HCT116 (cell line): ENCODE measurements around the gene TSPAN11. TPM values are rescaled to one million over a fixed set of nuclear protein-coding genes. Genes with fewer than 3 reads are reported as not detected.

Experiments
- ATAC-seq: fragments of 200-7000 bp; cut with Tn5 transposase; 2 replicates; pipeline ENCODE4 v1.9.1; 2020; ENCODE audit warnings: mild to moderate bottlenecking, moderate library complexity
- BruUV-seq: library from RNA; stranded (reverse); fragments of 400-500 nt; replicated peaks from 2 replicates; lab custom pipeline; 2021; lab: Mats Ljungman, UMichigan
- CTCF ChIA-PET: fragments of 300-600 bp; sonication (Branson Sonifier 250); formaldehyde crosslinking; loops from one replicate; lab custom pipeline; 2021; ENCODE audit warnings: antibody characterized with exemption; lab: Charles Lee
- POLR2A ChIA-PET: fragments of 300-600, 350-600 bp; sonication (Branson Sonifier 250); formaldehyde crosslinking; loops from one replicate; lab custom pipeline; 2021; ENCODE audit warnings: antibody characterized with exemption; lab: Charles Lee
- RAD21 ChIA-PET, 2 experiments: fragments of 300-600 bp; sonication (Branson Sonifier 250); formaldehyde crosslinking; loops; one replicate each; lab custom pipeline; 2023; ENCODE audit warnings: low total read pairs in 2 of 2; ENCODE audit not compliant: uncharacterized antibody in 2 of 2, unreplicated experiment in 2 of 2, low non-redundant PET in 1 of 2; lab: Charles Lee
- DNase-seq: peaks from one replicate; pipeline ENCODE4 v3.0.0-alpha.2; 2010; ENCODE audit warnings: low read depth, low spot score
- H2AFZ ChIP-seq: fragments of 200-600 bp; shearing (Covaris generic), sonication (generic); 2 replicates; pipeline ENCODE4 v1.6.1; 2017; ENCODE audit warnings: low read depth, mixed run types, mixed read lengths, antibody characterized with exemption, low read length; ENCODE audit not compliant: poor library complexity, severe bottlenecking
- H3K27ac ChIP-seq: 2 replicates; pipeline ENCODE4 v1.5.1; 2012; ENCODE audit warnings: low read depth, low read length
- H3K27me3 ChIP-seq: fragments of 200-600 bp; sonication (generic); 2 replicates; pipeline ENCODE4 v1.6.1; 2016; ENCODE audit warnings: mixed run types, low read length, mixed read lengths; ENCODE audit not compliant: insufficient read depth
- H3K36me3 ChIP-seq, 2 experiments: fragments of 200-500 bp in 1 of 2; fragments of 200-600 bp in 1 of 2; sonication (Bioruptor generic) in 1 of 2; sonication (generic) in 1 of 2; 2 replicates each; pipeline versions ENCODE4 v1.5.1 to v1.6.1; 2014 to 2016; ENCODE audit warnings: low read length in 2 of 2, inconsistent platforms in 1 of 2, mixed read lengths in 1 of 2, mixed run types in 1 of 2; ENCODE audit not compliant: insufficient read depth in 2 of 2, control insufficient read depth in 1 of 2
- H3K4me1 ChIP-seq, 2 experiments: fragments of 200-600 bp in 1 of 2; sonication (generic) in 1 of 2; 2 replicates each; pipeline versions ENCODE4 v1.5.1 to v1.6.1; 2012 to 2017; ENCODE audit warnings: low read length in 2 of 2, inconsistent platforms in 1 of 2, mild to moderate bottlenecking in 1 of 2, mixed read lengths in 1 of 2, mixed run types in 1 of 2, moderate library complexity in 1 of 2; ENCODE audit not compliant: insufficient read depth in 2 of 2, control insufficient read depth in 1 of 2
- H3K4me2 ChIP-seq: fragments of 200-600 bp; sonication (generic); 2 replicates; pipeline ENCODE4 v1.6.1; 2017; ENCODE audit warnings: mixed run types, low read length, mixed read lengths
- H3K4me3 ChIP-seq, 2 experiments: fragments of 200-600 bp in 1 of 2; sonication (generic) in 1 of 2; replicated peaks in 1 of 2; 2 replicates each; pipeline ENCODE4 v1.5.1; 2011 to 2016; ENCODE audit warnings: low read length in 2 of 2, control low read depth in 1 of 2, low read depth in 1 of 2, mild to moderate bottlenecking in 1 of 2, mixed read lengths in 1 of 2, mixed run types in 1 of 2
- H3K79me2 ChIP-seq: fragments of 200-600 bp; sonication (generic); 2 replicates; pipeline ENCODE4 v1.6.1; 2017; ENCODE audit warnings: mild to moderate bottlenecking, mixed run types, low read length, moderate library complexity, mixed read lengths; ENCODE audit not compliant: insufficient read depth
- H3K9ac ChIP-seq: fragments of 200-600 bp; sonication (generic); 2 replicates; pipeline ENCODE4 v1.6.1; 2016; ENCODE audit warnings: low read length, mixed read lengths
- H3K9me2 ChIP-seq: fragments of 200-600 bp; sonication (generic), shearing (Covaris generic); 2 replicates; pipeline ENCODE4 v1.6.1; 2017; ENCODE audit warnings: mixed run types, mild to moderate bottlenecking, moderate library complexity; ENCODE audit not compliant: insufficient read depth
- H3K9me3 ChIP-seq, 2 experiments: fragments of 200-500 bp in 1 of 2; fragments of 200-600 bp in 1 of 2; sonication (Bioruptor generic) in 1 of 2; sonication (generic) in 1 of 2; 2 replicates each; pipeline ENCODE4 v1.6.1; 2014 to 2017; ENCODE audit warnings: low read length in 2 of 2, mixed read lengths in 2 of 2, inconsistent platforms in 1 of 2, low read depth in 1 of 2, mild to moderate bottlenecking in 1 of 2, mixed run types in 1 of 2, moderate library complexity in 1 of 2; ENCODE audit not compliant: control insufficient read depth in 1 of 2, insufficient read depth in 1 of 2
- H4K20me1 ChIP-seq: fragments of 200-600 bp; sonication (generic), shearing (Covaris generic); 2 replicates; pipeline ENCODE4 v1.6.1; 2017; ENCODE audit warnings: mixed run types, mild to moderate bottlenecking, moderate library complexity; ENCODE audit not compliant: insufficient read depth
- CBX3 ChIP-seq: IDR thresholded peaks from 2 replicates; pipeline ENCODE4 v1.6.1; 2012; ENCODE audit warnings: low read depth
- EGR1 ChIP-seq: IDR thresholded peaks from 2 replicates; pipeline ENCODE4 v1.6.1; 2012; ENCODE audit warnings: low read depth
- ELF1 ChIP-seq: IDR thresholded peaks from 2 replicates; pipeline ENCODE4 v1.6.1; 2012; ENCODE audit warnings: low read depth, borderline replicate concordance
- EZH2 ChIP-seq: fragments of 200-600 bp; sonication (generic); IDR thresholded peaks from 2 replicates; pipeline ENCODE4 v1.6.1; 2017; ENCODE audit warnings: antibody characterized with exemption, mixed run types
- FOSL1 ChIP-seq: IDR thresholded peaks from 2 replicates; pipeline ENCODE4 v1.6.1; 2012; ENCODE audit warnings: low read depth
- POLR2AphosphoS5 ChIP-seq: IDR thresholded peaks from 2 replicates; pipeline ENCODE4 v1.6.1; 2011; ENCODE audit warnings: mild to moderate bottlenecking, low read depth, low read length, moderate library complexity
- SIN3A ChIP-seq: IDR thresholded peaks from 2 replicates; pipeline ENCODE4 v1.6.1; 2012; ENCODE audit warnings: low read depth
- SP1 ChIP-seq: IDR thresholded peaks from 2 replicates; pipeline ENCODE4 v1.6.1; 2012; ENCODE audit warnings: low read depth
- SRF ChIP-seq: IDR thresholded peaks from 2 replicates; pipeline ENCODE4 v1.6.1; 2012; ENCODE audit warnings: low read depth
- TCF7L2 ChIP-seq: IDR thresholded peaks from 2 replicates; pipeline ENCODE4 v1.7.0; 2011; ENCODE audit warnings: borderline replicate concordance, inconsistent platforms; ENCODE audit not compliant: insufficient read depth, insufficient read length; ENCODE audit errors: extremely low read depth
- ZFX ChIP-seq: fragments of 450-650 bp; IDR thresholded peaks from 2 replicates; pipeline ENCODE4 v1.6.1; 2017
- ZNF274 ChIP-seq: fragments of 200-500 bp; sonication (Bioruptor generic); IDR thresholded peaks from 2 replicates; pipeline ENCODE4 v1.6.1; 2014; ENCODE audit warnings: mild to moderate bottlenecking, low read depth, low read length, inconsistent platforms
- intact Hi-C: fragments of 100-400 bp; cut with micrococcal nuclease; formaldehyde crosslinking; loops from 2 replicates; pipeline ENCODE4 v1.10.0; 2022
- total RNA-seq: library from RNA; stranded (reverse); gene quantifications from one replicate; pipeline ENCODE4 v1.2.1, GENCODE V29; 2021; ENCODE audit not compliant: unreplicated experiment
- TF ChIP-seq, protein P1 (sequence below): IDR thresholded peaks from 2 replicates; pipeline ENCODE4 v1.6.1; 2012; ENCODE audit warnings: low read depth
- TF ChIP-seq, protein P2 (sequence below), 3 experiments: fragments of 200-600 bp in 1 of 3; sonication (generic) in 1 of 3; IDR thresholded peaks in 2 of 3; conservative IDR thresholded peaks in 1 of 3; 2 replicates each; pipeline ENCODE4 v1.5.1; 2012 to 2017; ENCODE audit warnings: low read depth in 2 of 3, low read length in 2 of 3, antibody characterized with exemption in 1 of 3, borderline replicate concordance in 1 of 3, control low read depth in 1 of 3, mild to moderate bottlenecking in 1 of 3, mixed read lengths in 1 of 3, mixed run types in 1 of 3, moderate library complexity in 1 of 3; ENCODE audit not compliant: insufficient read depth in 1 of 3

Gene TSPAN11
- total RNA-seq, 1 experiment from 2014 or later, result not detected

- POLR2A ChIA-PET, result no interaction called here
- DNase-seq (no peak), ATAC-seq (no peak)
- Histone ChIP-seq H3K9ac (no peak overlapping the region), H3K9me3 (no peaks in the 10 kb centered on the region), H3K79me2 (no peaks in the 10 kb centered on the region), H3K27ac (no peak overlapping the region), H3K27me3 (no peaks in the 10 kb centered on the region), H3K9me2 (no peaks in the 10 kb centered on the region), H3K36me3 (no peaks in the 10 kb centered on the region), H3K4me1 (peaks cover 0 to 5% of the 10 kb centered on the region in 2 experiments; a peak in 1 of 4 replicates), H3K4me2 (no peak overlapping the region), H2AFZ (no peak overlapping the region), H3K4me3 (no peak overlapping the region), H4K20me1 (no peaks in the 10 kb centered on the region)
- RAD21 ChIA-PET, result no interaction called here
- TF ChIP-seq CBX3 (no peak), FOSL1 (no peak), ELF1 (no peak), SIN3A (no peak), ZNF274 (no peak), TCF7L2 (no peak), ZFX (no peak), EGR1 (no peak), SP1 (no peak), POLR2AphosphoS5 (no peak), SRF (no peak), EZH2 (no peak)
- TF ChIP-seq, protein P1, sequence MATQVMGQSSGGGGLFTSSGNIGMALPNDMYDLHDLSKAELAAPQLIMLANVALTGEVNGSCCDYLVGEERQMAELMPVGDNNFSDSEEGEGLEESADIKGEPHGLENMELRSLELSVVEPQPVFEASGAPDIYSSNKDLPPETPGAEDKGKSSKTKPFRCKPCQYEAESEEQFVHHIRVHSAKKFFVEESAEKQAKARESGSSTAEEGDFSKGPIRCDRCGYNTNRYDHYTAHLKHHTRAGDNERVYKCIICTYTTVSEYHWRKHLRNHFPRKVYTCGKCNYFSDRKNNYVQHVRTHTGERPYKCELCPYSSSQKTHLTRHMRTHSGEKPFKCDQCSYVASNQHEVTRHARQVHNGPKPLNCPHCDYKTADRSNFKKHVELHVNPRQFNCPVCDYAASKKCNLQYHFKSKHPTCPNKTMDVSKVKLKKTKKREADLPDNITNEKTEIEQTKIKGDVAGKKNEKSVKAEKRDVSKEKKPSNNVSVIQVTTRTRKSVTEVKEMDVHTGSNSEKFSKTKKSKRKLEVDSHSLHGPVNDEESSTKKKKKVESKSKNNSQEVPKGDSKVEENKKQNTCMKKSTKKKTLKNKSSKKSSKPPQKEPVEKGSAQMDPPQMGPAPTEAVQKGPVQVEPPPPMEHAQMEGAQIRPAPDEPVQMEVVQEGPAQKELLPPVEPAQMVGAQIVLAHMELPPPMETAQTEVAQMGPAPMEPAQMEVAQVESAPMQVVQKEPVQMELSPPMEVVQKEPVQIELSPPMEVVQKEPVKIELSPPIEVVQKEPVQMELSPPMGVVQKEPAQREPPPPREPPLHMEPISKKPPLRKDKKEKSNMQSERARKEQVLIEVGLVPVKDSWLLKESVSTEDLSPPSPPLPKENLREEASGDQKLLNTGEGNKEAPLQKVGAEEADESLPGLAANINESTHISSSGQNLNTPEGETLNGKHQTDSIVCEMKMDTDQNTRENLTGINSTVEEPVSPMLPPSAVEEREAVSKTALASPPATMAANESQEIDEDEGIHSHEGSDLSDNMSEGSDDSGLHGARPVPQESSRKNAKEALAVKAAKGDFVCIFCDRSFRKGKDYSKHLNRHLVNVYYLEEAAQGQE, result no peak
- TF ChIP-seq, protein P2, sequence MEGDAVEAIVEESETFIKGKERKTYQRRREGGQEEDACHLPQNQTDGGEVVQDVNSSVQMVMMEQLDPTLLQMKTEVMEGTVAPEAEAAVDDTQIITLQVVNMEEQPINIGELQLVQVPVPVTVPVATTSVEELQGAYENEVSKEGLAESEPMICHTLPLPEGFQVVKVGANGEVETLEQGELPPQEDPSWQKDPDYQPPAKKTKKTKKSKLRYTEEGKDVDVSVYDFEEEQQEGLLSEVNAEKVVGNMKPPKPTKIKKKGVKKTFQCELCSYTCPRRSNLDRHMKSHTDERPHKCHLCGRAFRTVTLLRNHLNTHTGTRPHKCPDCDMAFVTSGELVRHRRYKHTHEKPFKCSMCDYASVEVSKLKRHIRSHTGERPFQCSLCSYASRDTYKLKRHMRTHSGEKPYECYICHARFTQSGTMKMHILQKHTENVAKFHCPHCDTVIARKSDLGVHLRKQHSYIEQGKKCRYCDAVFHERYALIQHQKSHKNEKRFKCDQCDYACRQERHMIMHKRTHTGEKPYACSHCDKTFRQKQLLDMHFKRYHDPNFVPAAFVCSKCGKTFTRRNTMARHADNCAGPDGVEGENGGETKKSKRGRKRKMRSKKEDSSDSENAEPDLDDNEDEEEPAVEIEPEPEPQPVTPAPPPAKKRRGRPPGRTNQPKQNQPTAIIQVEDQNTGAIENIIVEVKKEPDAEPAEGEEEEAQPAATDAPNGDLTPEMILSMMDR (IDR thresholded peaks at IDR 0.05 in 2 of 3, conservative IDR thresholded peaks at IDR 0.05 in 1 of 3; ENCODE audit: borderline replicate concordance in 1 of 3, insufficient read depth in 1 of 3, low read depth in 2 of 3, low read length in 2 of 3), result no peak
- intact Hi-C loops, result no loop called here
- BruUV-seq, result no TSS peak
- CTCF ChIA-PET, result no interaction called here
These were observed 72.5 kb downstream of the TSPAN11 start for GRCh38 chr12:30999011-30999410.
